SK-N-SH treated with all-trans-retinoic acid at 6 μM for 48 hours (cell line): ENCODE data around the gene ADAM22.

Experiments used
- ATAC-seq: fragments of 200-7000 bp; cut with Tn5 transposase; 3 replicates; pipeline ENCODE4 v1.9.1; 2020; ENCODE audit warnings: mild to moderate bottlenecking, moderate library complexity
- BACH2 ChIP-seq: fragments of 250-450 bp; sonication (Bioruptor Pico); IDR thresholded peaks from 2 replicates; pipeline ENCODE4 v1.9.0; 2021; ENCODE audit warnings: mild to moderate bottlenecking, borderline replicate concordance
- CSDC2 ChIP-seq: fragments of 250-450 bp; sonication (Bioruptor Pico); IDR thresholded peaks from 2 replicates; pipeline ENCODE4 v1.5.0; 2020; ENCODE audit warnings: mild to moderate bottlenecking, moderate library complexity
- GLIS3 ChIP-seq: fragments of 250-450 bp; sonication (Bioruptor Pico); IDR thresholded peaks from 2 replicates; pipeline ENCODE4 v1.5.0; 2020; ENCODE audit warnings: mild to moderate bottlenecking, moderate library complexity
- ISL1 ChIP-seq: fragments of 250-450 bp; sonication (Bioruptor Pico); IDR thresholded peaks from 2 replicates; pipeline ENCODE4 v2.1.2; 2022; ENCODE audit warnings: mild to moderate bottlenecking, moderate library complexity
- OSR1 ChIP-seq: fragments of 250-450 bp; sonication (Bioruptor Pico); IDR thresholded peaks from 2 replicates; pipeline ENCODE4 v1.8.0; 2022; ENCODE audit warnings: moderate library complexity, mild to moderate bottlenecking, inconsistent platforms
- PATZ1 ChIP-seq: fragments of 250-450 bp; sonication (Bioruptor Pico); IDR thresholded peaks from 2 replicates; pipeline ENCODE4 v1.8.0; 2020; ENCODE audit warnings: mild to moderate bottlenecking, moderate library complexity, borderline replicate concordance
- POU6F1 ChIP-seq: fragments of 250-450 bp; sonication (Bioruptor Pico); IDR thresholded peaks from 2 replicates; pipeline ENCODE4 v1.8.0; 2021; ENCODE audit warnings: low read depth, mild to moderate bottlenecking, moderate library complexity, borderline replicate concordance
- PPARA ChIP-seq: fragments of 250-450 bp; sonication (Bioruptor Pico); IDR thresholded peaks from 2 replicates; pipeline ENCODE4 v1.5.0; 2020; ENCODE audit warnings: mild to moderate bottlenecking, borderline replicate concordance
- RARB ChIP-seq: fragments of 250-450 bp; sonication (Bioruptor Pico); IDR thresholded peaks from 2 replicates; pipeline ENCODE4 v1.8.0; 2021; ENCODE audit warnings: mild to moderate bottlenecking, moderate library complexity
- SNAI2 ChIP-seq: fragments of 250-450 bp; sonication (Bioruptor Pico); IDR thresholded peaks from 2 replicates; pipeline ENCODE4 v1.5.0; 2020; ENCODE audit warnings: mild to moderate bottlenecking, moderate library complexity
- TCF4 ChIP-seq: fragments of 250-450 bp; sonication (Bioruptor Pico); IDR thresholded peaks from 2 replicates; pipeline ENCODE4 v1.8.0; 2021; ENCODE audit warnings: mild to moderate bottlenecking, moderate library complexity, borderline replicate concordance
- TOX ChIP-seq: fragments of 250-450 bp; sonication (Bioruptor Pico); IDR thresholded peaks from 2 replicates; pipeline ENCODE4 v1.8.0; 2021; ENCODE audit warnings: mild to moderate bottlenecking, moderate library complexity, borderline replicate concordance
- TSHZ2 ChIP-seq: fragments of 250-450 bp; sonication (Bioruptor Pico); IDR thresholded peaks from 2 replicates; pipeline ENCODE4 v1.5.0; 2020; ENCODE audit warnings: mild to moderate bottlenecking, moderate library complexity
- ZC3H10 ChIP-seq: fragments of 250-450 bp; sonication (Bioruptor Pico); IDR thresholded peaks from 2 replicates; pipeline ENCODE4 v1.5.1; 2021; ENCODE audit warnings: mild to moderate bottlenecking, moderate library complexity
- ZFP3 ChIP-seq: fragments of 250-450 bp; sonication (Bioruptor Pico); IDR thresholded peaks from 2 replicates; pipeline ENCODE4 v1.5.0; 2020; ENCODE audit warnings: mild to moderate bottlenecking, moderate library complexity
- ZFP30 ChIP-seq: fragments of 450-650 bp; formaldehyde crosslinking; IDR thresholded peaks from 2 replicates; pipeline ENCODE4 v1.5.0; 2022; ENCODE audit warnings: mild to moderate bottlenecking, moderate library complexity
- ZNF565 ChIP-seq: fragments of 450-650 bp; formaldehyde crosslinking; conservative IDR thresholded peaks from 2 replicates; pipeline ENCODE4 v1.5.0; 2020; ENCODE audit warnings: low read depth, mild to moderate bottlenecking, moderate library complexity
- ZNF70 ChIP-seq: fragments of 450-650 bp; formaldehyde crosslinking; IDR thresholded peaks from 2 replicates; pipeline ENCODE4 v1.5.0; 2020; ENCODE audit warnings: mild to moderate bottlenecking, moderate library complexity
- ZNF8 ChIP-seq: fragments of 450-650 bp; formaldehyde crosslinking; IDR thresholded peaks from 2 replicates; pipeline ENCODE4 v1.5.0; 2020; ENCODE audit warnings: mild to moderate bottlenecking, moderate library complexity
- TF ChIP-seq, protein P1 (sequence below): fragments of 250-450 bp; sonication (Bioruptor Pico); IDR thresholded peaks from 2 replicates; pipeline ENCODE4 v1.5.1; 2020; ENCODE audit warnings: low read depth, mild to moderate bottlenecking, moderate library complexity

ADAM22 gene

GRCh38 chr7:88147949-88148348 is 213.9 kb downstream of the ADAM22 start:
- no peak for TF ChIP-seq ZNF565 (CRISPR knock-in tag)
- no peak for TF ChIP-seq ZC3H10 (CRISPR knock-in tag)
- TF ChIP-seq TOX (CRISPR knock-in tag), result no peak
- TF ChIP-seq CSDC2 (CRISPR knock-in tag), result no peak
- no peak for TF ChIP-seq TSHZ2 (CRISPR knock-in tag)
- TF ChIP-seq TCF4 (CRISPR knock-in tag), result no peak
- no peak for TF ChIP-seq RARB (CRISPR knock-in tag)
- TF ChIP-seq ZNF70, result no peak
- TF ChIP-seq PPARA (CRISPR knock-in tag), result no peak
- TF ChIP-seq, protein P1, sequence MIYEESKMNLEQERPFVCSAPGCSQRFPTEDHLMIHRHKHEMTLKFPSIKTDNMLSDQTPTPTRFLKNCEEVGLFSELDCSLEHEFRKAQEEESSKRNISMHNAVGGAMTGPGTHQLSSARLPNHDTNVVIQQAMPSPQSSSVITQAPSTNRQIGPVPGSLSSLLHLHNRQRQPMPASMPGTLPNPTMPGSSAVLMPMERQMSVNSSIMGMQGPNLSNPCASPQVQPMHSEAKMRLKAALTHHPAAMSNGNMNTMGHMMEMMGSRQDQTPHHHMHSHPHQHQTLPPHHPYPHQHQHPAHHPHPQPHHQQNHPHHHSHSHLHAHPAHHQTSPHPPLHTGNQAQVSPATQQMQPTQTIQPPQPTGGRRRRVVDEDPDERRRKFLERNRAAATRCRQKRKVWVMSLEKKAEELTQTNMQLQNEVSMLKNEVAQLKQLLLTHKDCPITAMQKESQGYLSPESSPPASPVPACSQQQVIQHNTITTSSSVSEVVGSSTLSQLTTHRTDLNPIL (CRISPR knock-in tag), result no peak
- no peak for TF ChIP-seq POU6F1 (CRISPR knock-in tag)
- TF ChIP-seq ZFP30 (CRISPR knock-in tag), result no peak
- TF ChIP-seq GLIS3 (CRISPR knock-in tag), result no peak
- TF ChIP-seq OSR1 (CRISPR knock-in tag), result no peak
- no peak for ATAC-seq

DNA sequence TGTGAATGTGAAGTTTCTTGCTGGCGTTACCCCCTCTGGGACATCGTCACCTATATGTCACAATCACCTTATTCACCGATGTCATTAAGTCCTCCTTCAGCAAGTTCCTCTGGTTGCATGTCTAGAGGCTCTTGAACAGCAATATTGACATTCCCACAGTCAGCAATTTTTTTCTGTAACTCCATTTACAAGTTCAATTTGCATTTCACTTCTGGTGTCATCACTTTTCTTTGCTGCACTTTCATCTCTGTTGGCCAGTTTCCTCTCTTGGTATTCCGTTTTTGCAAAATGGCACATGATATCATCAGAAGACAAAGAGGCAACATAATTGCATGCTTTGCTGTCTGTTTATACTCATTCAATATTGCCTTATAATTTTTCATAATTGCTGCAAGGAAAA is 216.0 kb downstream of the ADAM22 start:
- no peak for ATAC-seq
- TF ChIP-seq PATZ1 (CRISPR knock-in tag) (no peak), SNAI2 (CRISPR knock-in tag) (no peak), PPARA (CRISPR knock-in tag) (no peak), TCF4 (CRISPR knock-in tag) (no peak), POU6F1 (CRISPR knock-in tag) (no peak), ISL1 (no peak), OSR1 (CRISPR knock-in tag) (no peak), TOX (CRISPR knock-in tag) (no peak), ZC3H10 (CRISPR knock-in tag) (no peak), CSDC2 (CRISPR knock-in tag) (no peak), TSHZ2 (CRISPR knock-in tag) (no peak), ZFP3 (CRISPR knock-in tag) (no peak), GLIS3 (CRISPR knock-in tag) (no peak), BACH2 (CRISPR knock-in tag) (no peak), ZNF8 (CRISPR knock-in tag) (no peak)
- TF ChIP-seq, protein P1 (CRISPR knock-in tag), result no peak
